Tibial nerve (tissue), 3 donors: ENCODE results near the gene FAM151A.

Experiments used
- POLR2A ChIP-seq, 2 donors: fragments of 450-650 bp; IDR thresholded peaks; one replicate each; pipeline ENCODE4 v1.6.1; 2017; ENCODE audit warnings: antibody characterized with exemption in 2 of 2, mild to moderate bottlenecking in 2 of 2, moderate library complexity in 2 of 2
- TF ChIP-seq, protein P1 (sequence below), 5 experiments: fragments of 200-600 bp in 3 of 5; fragments of 450-650 bp in 2 of 5; sonication (generic) in 3 of 5; IDR thresholded peaks; one replicate each; pipeline ENCODE4 v1.5.1; 2016 to 2019; ENCODE audit warnings: antibody characterized with exemption in 5 of 5, mild to moderate bottlenecking in 3 of 5, moderate library complexity in 2 of 5

GRCh38 chr1:54643736-54644135 lies 20.4 kb upstream of the FAM151A start:
- TF ChIP-seq, protein P1, sequence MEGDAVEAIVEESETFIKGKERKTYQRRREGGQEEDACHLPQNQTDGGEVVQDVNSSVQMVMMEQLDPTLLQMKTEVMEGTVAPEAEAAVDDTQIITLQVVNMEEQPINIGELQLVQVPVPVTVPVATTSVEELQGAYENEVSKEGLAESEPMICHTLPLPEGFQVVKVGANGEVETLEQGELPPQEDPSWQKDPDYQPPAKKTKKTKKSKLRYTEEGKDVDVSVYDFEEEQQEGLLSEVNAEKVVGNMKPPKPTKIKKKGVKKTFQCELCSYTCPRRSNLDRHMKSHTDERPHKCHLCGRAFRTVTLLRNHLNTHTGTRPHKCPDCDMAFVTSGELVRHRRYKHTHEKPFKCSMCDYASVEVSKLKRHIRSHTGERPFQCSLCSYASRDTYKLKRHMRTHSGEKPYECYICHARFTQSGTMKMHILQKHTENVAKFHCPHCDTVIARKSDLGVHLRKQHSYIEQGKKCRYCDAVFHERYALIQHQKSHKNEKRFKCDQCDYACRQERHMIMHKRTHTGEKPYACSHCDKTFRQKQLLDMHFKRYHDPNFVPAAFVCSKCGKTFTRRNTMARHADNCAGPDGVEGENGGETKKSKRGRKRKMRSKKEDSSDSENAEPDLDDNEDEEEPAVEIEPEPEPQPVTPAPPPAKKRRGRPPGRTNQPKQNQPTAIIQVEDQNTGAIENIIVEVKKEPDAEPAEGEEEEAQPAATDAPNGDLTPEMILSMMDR (IDR thresholded peaks at IDR 0.05), result no peak
- no peak for TF ChIP-seq POLR2A (IDR thresholded peaks at IDR 0.05)
